ENCODE data around the gene CATSPERB. TPM values are rescaled to one million over a fixed set of nuclear protein-coding genes. Genes with fewer than 3 reads are reported as not detected.
"Not testable (repeated sequence)": the region's sequence is repeated elsewhere in the genome, so short reads cannot be mapped to it uniquely, and the experiment has no call there.

Gene CATSPERB
- total RNA-seq, 1 experiment from 2014 or later: not detected

DNA sequence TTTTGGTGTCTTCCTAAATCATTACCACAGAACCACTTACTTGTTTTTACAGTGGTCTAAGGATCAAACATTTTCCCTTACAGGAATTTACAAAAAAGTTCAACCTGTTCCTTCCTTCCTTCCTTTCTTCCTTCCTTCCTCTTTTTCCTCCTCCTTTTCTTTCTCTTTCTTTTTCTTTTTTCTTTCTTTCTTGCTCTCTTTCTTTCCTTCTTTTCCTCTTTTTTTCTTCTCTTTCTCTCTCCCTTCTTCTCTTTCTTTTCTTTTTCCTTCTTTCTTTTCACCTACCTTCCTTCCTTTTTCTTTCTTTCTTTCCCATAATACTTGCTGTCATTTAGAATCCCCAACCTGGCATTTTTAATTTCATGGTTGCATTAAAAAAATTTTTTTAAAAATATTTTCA, 162.6 kb downstream of the CATSPERB start:
- in situ Hi-C loops (cut with HindIII; ENCODE audit: low pct_unique_long_range_greater_than_20kb, low sequenced_read_pairs): no loop called here

GRCh38 chr14:91568626-91569025, 163.3 kb downstream of the CATSPERB start:
- in situ Hi-C loops (cut with HindIII; ENCODE audit: low pct_unique_long_range_greater_than_20kb, low sequenced_read_pairs): no loop called here
- DNase-seq (ENCODE audit: low read depth, low spot score): peak; percentile 13

More for the DNA sequence above, 162.6 kb downstream of the CATSPERB start:
- no peak for DNase-seq (ENCODE audit: low read depth, low spot score)

GRCh38 chr14:91567827-91568226, 164.1 kb downstream of the CATSPERB start:
- in situ Hi-C loops (cut with HindIII; ENCODE audit: low pct_unique_long_range_greater_than_20kb, low sequenced_read_pairs); DNase-seq (ENCODE audit: low read depth, low spot score): not testable (repeated sequence)

DNA sequence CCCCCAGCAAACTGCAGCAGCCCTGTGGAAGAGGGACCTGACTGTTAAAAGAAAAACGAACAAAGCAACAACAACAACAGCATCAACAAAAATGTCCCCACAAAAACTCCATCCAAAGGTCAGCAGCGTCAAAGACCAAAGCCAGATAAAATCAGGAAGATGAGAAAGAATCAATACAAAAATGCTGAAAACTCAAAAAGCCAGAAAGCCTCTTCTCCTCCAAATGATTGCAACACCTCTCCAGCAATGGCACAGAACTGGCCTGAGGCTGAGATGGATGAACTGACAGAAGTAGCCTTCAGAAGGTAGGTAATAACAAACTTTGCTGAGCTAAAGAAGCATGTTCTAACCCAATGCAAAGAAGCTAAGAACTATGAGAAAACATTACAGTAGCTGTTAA, 176.4 kb downstream of the CATSPERB start:
- no peak for DNase-seq (ENCODE audit: low read depth, low spot score)
- in situ Hi-C loops (cut with HindIII; ENCODE audit: low pct_unique_long_range_greater_than_20kb, low sequenced_read_pairs): no loop called here

GRCh38 chr14:91554535-91555332, 177.2 kb downstream of the CATSPERB start:
- DNase-seq (ENCODE audit: low read depth, low spot score): no peak
- in situ Hi-C loops (cut with HindIII; ENCODE audit: low pct_unique_long_range_greater_than_20kb, low sequenced_read_pairs): no loop called here

- in situ Hi-C loops (cut with HindIII; ENCODE audit: low pct_unique_long_range_greater_than_20kb, low sequenced_read_pairs): no loop called here
These were observed 183.8 kb downstream of the CATSPERB start for GRCh38 chr14:91548108-91548507.

GRCh38 chr14:91545946-91546716, 185.8 kb downstream of the CATSPERB start:
- in situ Hi-C loops (cut with HindIII; ENCODE audit: low pct_unique_long_range_greater_than_20kb, low sequenced_read_pairs): no loop called here
- no peak for DNase-seq (ENCODE audit: low read depth, low spot score)

More at GRCh38 chr14:91548108-91548507, 183.8 kb downstream of the CATSPERB start:
- no peak for DNase-seq (ENCODE audit: low read depth, low spot score)

GRCh38 chr14:91545204-91545603, 186.7 kb downstream of the CATSPERB start:
- in situ Hi-C loops (cut with HindIII; ENCODE audit: low pct_unique_long_range_greater_than_20kb, low sequenced_read_pairs): no loop called here
- no peak for DNase-seq (ENCODE audit: low read depth, low spot score)

DNA sequence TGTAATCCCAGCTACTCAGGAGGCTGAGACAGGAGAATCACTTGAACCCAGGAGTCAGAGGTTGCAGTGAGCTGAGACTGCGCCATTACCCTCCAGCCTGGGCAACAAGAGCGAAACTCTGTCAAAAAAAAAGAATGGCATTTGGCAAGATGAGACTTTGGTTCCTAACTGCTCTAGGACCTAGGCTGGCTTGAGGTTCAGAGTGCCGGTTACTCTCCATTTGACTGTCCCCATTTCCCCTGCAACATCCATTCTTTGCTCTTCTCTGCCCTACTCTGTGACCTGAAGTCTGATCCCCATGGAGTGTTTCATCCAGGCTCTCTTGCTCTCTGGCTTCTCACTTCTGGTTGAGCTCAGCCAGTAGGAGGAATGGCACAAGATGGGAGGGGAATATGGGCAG, 195.6 kb downstream of the CATSPERB start:
- DNase-seq (ENCODE audit: low read depth, low spot score): no peak
- in situ Hi-C loops (cut with HindIII; ENCODE audit: low pct_unique_long_range_greater_than_20kb, low sequenced_read_pairs): no loop called here

GRCh38 chr14:91534059-91534458, 197.8 kb downstream of the CATSPERB start:
- DNase-seq (ENCODE audit: low read depth, low spot score); in situ Hi-C loops (cut with HindIII; ENCODE audit: low pct_unique_long_range_greater_than_20kb, low sequenced_read_pairs): not testable (repeated sequence)

DNA sequence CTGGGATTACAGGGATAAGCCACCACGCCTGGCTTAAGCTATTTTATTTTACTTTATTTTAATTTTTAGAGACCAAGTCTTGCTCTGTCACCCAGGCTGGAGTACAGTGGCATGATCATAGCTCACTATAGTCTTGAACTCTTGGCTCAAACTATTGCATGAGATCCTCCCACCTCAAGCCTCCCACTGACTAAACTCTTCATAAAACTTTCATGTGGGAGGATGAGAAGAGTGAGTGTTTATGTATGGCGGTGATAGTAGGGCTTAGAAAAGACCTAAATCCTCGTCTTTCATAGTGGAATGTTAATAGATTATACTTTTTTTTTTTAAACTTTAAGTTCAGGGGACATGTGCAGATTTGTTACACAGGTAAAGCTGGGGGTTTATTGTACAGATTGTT, 198.3 kb downstream of the CATSPERB start:
- in situ Hi-C loops (cut with HindIII; ENCODE audit: low pct_unique_long_range_greater_than_20kb, low sequenced_read_pairs): no loop called here
- no peak for DNase-seq (ENCODE audit: low read depth, low spot score)

Small RNA genes within 50 kb of the gene (small RNA-seq; reads per million reads assigned to genes)
- gene AL133373.1 (0 reads per million in 2 experiments), gene POLR3GP1 (0 reads per million in 2 experiments), gene RF00012 (0 to 0.12 reads per million in 2 experiments)

Other genes with a start within 250 kb of the CATSPERB start
- 41.0 and 45.2 TPM in 2 replicates for gene PPP4R3A, start 221.8 kb downstream of the CATSPERB start, total RNA-seq (2014; rRNA removed; shearing (Covaris generic))
- 5.4 and 5.9 TPM in 2 replicates for gene TC2N, start 135.4 kb upstream of the CATSPERB start, total RNA-seq (2014; rRNA removed; shearing (Covaris generic))
- gene FBLN5, start 215.6 kb upstream of the CATSPERB start, total RNA-seq (2014; rRNA removed; shearing (Covaris generic)): 111 and 119 TPM in 2 replicates